Effector CD4-positive, alpha-beta T cell (primary cell): Measurements from ENCODE around the gene TAF12.
"Not testable (repeated sequence)": the region's sequence is repeated elsewhere in the genome, so short reads cannot be mapped to it uniquely, and the experiment has no call there.

Experiments used
- DNase-seq: peaks from one replicate; pipeline ENCODE4 v3.0.0-alpha.2; 2020
- total RNA-seq: gene quantifications from one replicate; lab custom pipeline; 2026; lab: John Stamatoyannopoulos, UW

The TAF12 gene
- total RNA-seq: 16.1 reads per million, percentile 42 among the genes with 10 or more reads in this experiment

- DNase-seq: peak; percentile 90
Observed at GRCh38 chr1:28642847-28643635, at the start of gene TAF12. TAF12 (minus strand) TSS chr1:28643067; CDS start chr1:28622081, 20,986 bp downstream.

- not testable (repeated sequence) for DNase-seq
Observed at GRCh38 chr1:28691627-28692026, 48.8 kb upstream of the TAF12 start.

GRCh38 chr1:28684937-28685336 lies 42.1 kb upstream of the TAF12 start:
- DNase-seq: no peak

- DNase-seq: no peak
Observed at GRCh38 chr1:28682840-28683239, 40.0 kb upstream of the TAF12 start.

GRCh38 chr1:28680151-28680550 lies 37.3 kb upstream of the TAF12 start:
- DNase-seq: no peak

- DNase-seq: no peak
Observed at GRCh38 chr1:28675924-28676257, 33.0 kb upstream of the TAF12 start.

GRCh38 chr1:28672971-28673370 lies 30.1 kb upstream of the TAF12 start:
- DNase-seq: not testable (repeated sequence)

GRCh38 chr1:28671254-28671780 lies 28.4 kb upstream of the TAF12 start:
- DNase-seq: no peak

GRCh38 chr1:28668956-28669723 lies 26.3 kb upstream of the TAF12 start:
- DNase-seq: peak; percentile 23

GRCh38 chr1:28668191-28668955 lies 25.5 kb upstream of the TAF12 start, which contains the start of gene GMEB1:
GMEB1 (plus strand) TSS chr1:28668784; CDS start chr1:28683613, 14,829 bp downstream.
- peak; percentile 79 for DNase-seq

GRCh38 chr1:28666806-28667205 lies 23.9 kb upstream of the TAF12 start:
- DNase-seq: no peak

- no peak for DNase-seq
Observed at GRCh38 chr1:28663871-28664470, 21.1 kb upstream of the TAF12 start.

GRCh38 chr1:28656335-28656734 lies 13.5 kb upstream of the TAF12 start:
- no peak for DNase-seq

- DNase-seq: not testable (repeated sequence)
Observed at GRCh38 chr1:28655448-28656311, 12.8 kb upstream of the TAF12 start.

GRCh38 chr1:28653870-28654269 lies 11.0 kb upstream of the TAF12 start:
- not testable (repeated sequence) for DNase-seq

- not testable (repeated sequence) for DNase-seq
Observed at GRCh38 chr1:28653063-28653462, 10.2 kb upstream of the TAF12 start.

- DNase-seq: peak; percentile 81
Observed at GRCh38 chr1:28648474-28649198, 5.8 kb upstream of the TAF12 start, which contains the start of gene RNU11. RNU11 (plus strand) TSS chr1:28648600.

- peak; percentile 82 for DNase-seq
Observed at GRCh38 chr1:28648008-28648473, 5.2 kb upstream of the TAF12 start.

- no peak for DNase-seq
Observed at GRCh38 chr1:28646040-28646439, 3.2 kb upstream of the TAF12 start.

GRCh38 chr1:28645406-28645805 lies 2.5 kb upstream of the TAF12 start:
- DNase-seq: not testable (repeated sequence)
